ENCODE results near the gene LCNL1.

LCNL1 gene

GRCh38 chr9:137017791-137018497, 35.2 kb downstream of the LCNL1 start:
- Histone ChIP-seq H3K79me2 (ENCODE audit: insufficient read depth, low read depth) (no peaks in the 10 kb centered on the region), H3K4me2 (no peak overlapping the region), H2AFZ (ENCODE audit: low read depth) (no peak overlapping the region), H3K36me3 (ENCODE audit: insufficient read depth) (no peaks in the 10 kb centered on the region), H3K9ac (no peak overlapping the region), H3K27ac (no peak overlapping the region), H3K27me3 (ENCODE audit: insufficient read depth, low read depth) (peaks cover 5% of the 10 kb centered on the region; the same call in 1 of the 2 replicates), H3K4me1 (ENCODE audit: low read depth, poor library complexity, severe bottlenecking) (peaks cover 4% of the 10 kb centered on the region), H4K20me1 (ENCODE audit: insufficient read depth) (no peaks in the 10 kb centered on the region), H3K4me3 (IDR thresholded peaks at IDR 0.05; ENCODE audit: insufficient read depth, low read depth, low read length) (no peak overlapping the region)
- no peak for TF ChIP-seq CTCF (conservative IDR thresholded peaks at IDR 0.05; ENCODE audit: low read depth, low read length)

GRCh38 chr9:137018761-137019559, 36.2 kb downstream of the LCNL1 start:
- H3K4me2 ChIP-seq: no peak overlapping the region
- no peak overlapping the region for H3K9ac ChIP-seq
- no peak overlapping the region for H2AFZ ChIP-seq (ENCODE audit: low read depth)
- no peaks in the 10 kb centered on the region for H3K36me3 ChIP-seq (ENCODE audit: insufficient read depth)
- no peak for TF ChIP-seq CTCF (conservative IDR thresholded peaks at IDR 0.05; ENCODE audit: low read depth, low read length)
- peaks cover 5% of the 10 kb centered on the region; the same call in 1 of the 2 replicates for H3K27me3 ChIP-seq (ENCODE audit: insufficient read depth, low read depth)
- no peaks in the 10 kb centered on the region for H4K20me1 ChIP-seq (ENCODE audit: insufficient read depth)
- H3K27ac ChIP-seq: no peak overlapping the region
- H3K79me2 ChIP-seq (ENCODE audit: insufficient read depth, low read depth): no peaks in the 10 kb centered on the region
- H3K4me1 ChIP-seq (ENCODE audit: low read depth, poor library complexity, severe bottlenecking): peaks cover 4% of the 10 kb centered on the region
- H3K4me3 ChIP-seq (IDR thresholded peaks at IDR 0.05; ENCODE audit: insufficient read depth, low read depth, low read length): no peak overlapping the region

GRCh38 chr9:137019891-137020683, 37.3 kb downstream of the LCNL1 start:
- H3K9ac ChIP-seq: no peak overlapping the region

More at GRCh38 chr9:137019891-137020683, 37.3 kb downstream of the LCNL1 start:
- no peak overlapping the region for H2AFZ ChIP-seq (ENCODE audit: low read depth)
- no peak overlapping the region for H3K4me2 ChIP-seq
- no peaks in the 10 kb centered on the region for H3K36me3 ChIP-seq (ENCODE audit: insufficient read depth)
- H3K79me2 ChIP-seq (ENCODE audit: insufficient read depth, low read depth): no peaks in the 10 kb centered on the region
- no peak for TF ChIP-seq CTCF (conservative IDR thresholded peaks at IDR 0.05; ENCODE audit: low read depth, low read length)
- peaks cover 4% of the 10 kb centered on the region for H3K4me1 ChIP-seq (ENCODE audit: low read depth, poor library complexity, severe bottlenecking)
- H3K4me3 ChIP-seq (IDR thresholded peaks at IDR 0.05; ENCODE audit: insufficient read depth, low read depth, low read length): no peak overlapping the region
- H3K27me3 ChIP-seq (ENCODE audit: insufficient read depth, low read depth): peaks cover 5% of the 10 kb centered on the region; the same call in 1 of the 2 replicates
- no peaks in the 10 kb centered on the region for H4K20me1 ChIP-seq (ENCODE audit: insufficient read depth)
- H3K27ac ChIP-seq: no peak overlapping the region
